HG03103 (cell line): ENCODE data around the gene SRP9.
"Not testable (repeated sequence)": the region's sequence is repeated elsewhere in the genome, so short reads cannot be mapped to it uniquely, and the experiment has no call there.

Source experiments
- ATAC-seq: cut with Tn5 transposase; IDR thresholded peaks from one replicate; pipeline ENCODE4 v1.9.1; 2021; ENCODE audit warnings: low read depth; ENCODE audit not compliant: unreplicated experiment

Gene SRP9

GRCh38 chr1:225835856-225836255, 58.2 kb downstream of the SRP9 start:
- ATAC-seq = no peak

- not testable (repeated sequence) for ATAC-seq
Measured at GRCh38 chr1:225836296-225836695, 58.7 kb downstream of the SRP9 start.

GRCh38 chr1:225838793-225839192, 61.2 kb downstream of the SRP9 start:
- ATAC-seq = no peak
